ENCODE results near the gene TINAGL1. TPM values are rescaled to one million over a fixed set of nuclear protein-coding genes. Genes with fewer than 3 reads are reported as not detected.
A peak's percentile ranks its signal among the peaks of the same experiment; 100 is the strongest.

The TINAGL1 gene
- total and polyA plus RNA-seq, 2 experiments from 2014 or later: 46.2 to 64.4 TPM

DNA sequence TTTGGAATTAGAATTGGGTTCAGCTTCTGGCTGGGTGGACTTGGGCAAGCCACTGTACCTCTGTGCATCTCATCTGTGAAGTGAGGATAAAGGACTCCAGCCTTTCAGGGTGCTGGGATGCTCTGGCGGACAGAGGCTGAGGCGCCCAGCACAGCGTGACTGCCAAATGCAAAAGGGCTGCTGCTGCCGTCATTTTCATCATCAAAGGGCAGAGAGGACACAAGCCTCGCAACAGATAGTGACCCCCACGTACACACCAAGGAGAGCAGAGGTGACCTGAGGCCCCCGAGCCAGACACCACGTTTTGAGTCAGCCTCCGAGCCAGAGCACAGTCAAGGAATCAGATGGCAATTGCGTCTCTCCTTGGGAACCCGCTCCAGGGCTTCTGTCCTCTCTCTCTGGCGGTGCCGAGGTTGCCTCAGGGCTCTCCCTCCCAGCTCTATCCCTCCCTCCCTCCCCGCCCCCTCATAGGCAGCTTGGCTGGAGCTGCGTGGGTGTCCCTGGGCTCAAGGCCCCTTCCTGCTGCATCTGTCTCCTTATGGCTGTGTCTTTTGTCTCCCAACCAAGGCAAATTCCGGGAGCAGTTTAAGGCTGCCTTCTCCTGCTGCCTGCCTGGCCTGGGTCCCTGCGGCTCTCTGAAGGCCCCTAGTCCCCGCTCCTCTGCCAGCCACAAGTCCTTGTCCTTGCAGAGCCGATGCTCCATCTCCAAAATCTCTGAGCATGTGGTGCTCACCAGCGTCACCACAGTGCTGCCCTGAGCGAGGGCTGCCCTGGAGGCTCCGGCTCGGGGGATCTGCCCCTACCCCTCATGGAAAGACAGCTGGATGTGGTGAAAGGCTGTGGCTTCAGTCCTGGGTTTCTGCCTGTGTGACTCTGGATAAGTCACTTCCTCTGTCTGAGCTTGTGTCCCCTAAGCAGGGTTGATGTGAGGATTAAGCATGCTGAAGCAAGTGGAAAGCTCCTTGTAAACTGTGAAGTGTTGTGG is 50.2 kb downstream of the TINAGL1 start:
- H3K4me3 ChIP-seq: no peak overlapping the region
- H3K27me3 ChIP-seq: no peaks in the 10 kb centered on the region
- no peak overlapping the region for H3K4me2 ChIP-seq
- H3K27ac ChIP-seq: peak overlapping the region; percentile 12
- WGBS (ENCODE audit: low lambda C conversion rate, missing lambda C conversion rate): 72% methylated on average over 23 of the region's 23 CpGs
- TF ChIP-seq EZH2phosphoT487 (IDR thresholded peaks at IDR 0.05; ENCODE audit: low read depth, severe bottlenecking, unreplicated experiment): no peak
- TF ChIP-seq EZH2 (IDR thresholded peaks at IDR 0.05; ENCODE audit: borderline replicate concordance): no peak
- H3K9me3 ChIP-seq (ENCODE audit: low read depth): no peaks in the 10 kb centered on the region
- no peaks in the 10 kb centered on the region for H3K36me3 ChIP-seq (replicated peaks; ENCODE audit: insufficient read depth, low read depth)
- no peak overlapping the region for H2AFZ ChIP-seq
- peak; percentile 27 for DNase-seq (ENCODE audit: low spot score)
- H3K4me1 ChIP-seq (ENCODE audit: insufficient read depth): peaks cover 3% of the 10 kb centered on the region
- H3K79me2 ChIP-seq: no peaks in the 10 kb centered on the region
- H4K20me1 ChIP-seq (ENCODE audit: insufficient read depth, poor library complexity, severe bottlenecking): no peaks in the 10 kb centered on the region
- no peaks in the 10 kb centered on the region for H3K9me2 ChIP-seq (replicated peaks; ENCODE audit: insufficient read depth)

DNA sequence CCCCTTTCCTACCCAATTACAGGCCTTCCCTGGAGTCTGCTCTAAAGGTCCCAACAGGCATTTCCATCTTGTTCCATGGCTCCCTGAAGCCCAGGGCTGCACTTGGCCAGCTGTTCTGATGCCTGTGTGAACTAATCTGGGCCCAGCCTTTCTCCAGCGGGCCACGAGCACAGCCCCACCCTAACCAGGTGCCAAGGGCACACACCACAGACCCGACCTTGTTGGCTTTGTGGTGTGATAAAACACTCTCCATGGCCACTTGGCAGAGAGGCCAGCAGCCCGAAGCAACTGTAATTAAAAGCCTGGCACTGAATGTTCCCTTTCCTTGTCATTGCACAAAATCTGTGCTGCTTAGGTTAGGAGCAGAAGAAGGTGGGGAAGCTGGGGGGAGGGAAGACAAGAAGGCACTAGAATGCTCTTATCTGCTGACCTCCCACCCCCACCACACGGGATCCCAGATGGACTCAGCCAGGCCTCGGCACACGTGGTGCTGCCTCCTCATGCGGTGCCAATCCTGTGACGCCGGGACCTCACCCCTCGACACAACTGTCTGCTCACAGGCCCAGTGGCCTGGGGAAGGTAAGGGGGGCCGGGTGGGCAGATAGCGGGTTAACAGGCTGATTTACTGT is 51.1 kb downstream of the TINAGL1 start:
- H3K27me3 ChIP-seq: no peaks in the 10 kb centered on the region
- no peak for DNase-seq (ENCODE audit: low spot score)
- no peak overlapping the region for H3K4me2 ChIP-seq

DNA sequence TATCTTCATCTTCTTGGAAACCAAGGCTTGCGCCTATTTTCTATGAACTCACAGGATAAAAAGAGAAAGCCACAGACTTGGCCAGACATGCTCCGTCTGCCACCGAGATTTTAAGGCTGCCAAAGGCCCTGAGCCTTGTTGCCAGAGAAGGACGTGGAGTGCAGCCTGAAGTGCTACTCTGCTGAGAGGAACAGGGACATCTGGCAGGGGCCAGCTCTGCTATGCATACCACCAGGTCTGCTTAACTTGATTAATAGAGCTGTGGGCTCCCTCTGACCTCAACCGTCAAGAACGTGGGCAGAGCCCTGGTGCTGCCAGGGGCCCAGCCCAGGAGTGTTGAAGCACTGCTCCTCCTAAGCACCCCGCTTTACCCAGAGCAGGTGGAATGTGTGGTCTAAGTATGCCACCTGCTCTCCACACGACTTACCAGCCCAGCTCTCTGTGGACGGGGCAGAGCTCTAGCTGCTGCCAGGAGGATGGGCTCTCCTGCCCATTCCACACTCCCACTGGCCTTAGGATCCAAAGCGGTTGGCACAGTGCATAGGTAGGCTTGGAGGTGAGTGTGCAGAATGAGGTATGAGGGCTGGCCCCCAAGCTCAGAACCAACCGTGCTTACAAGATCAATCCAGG is 51.7 kb downstream of the TINAGL1 start:
- no peaks in the 10 kb centered on the region for H4K20me1 ChIP-seq (ENCODE audit: insufficient read depth, poor library complexity, severe bottlenecking)
- H3K27ac ChIP-seq: peak overlapping the region; percentile 5

More for the DNA sequence above, 51.1 kb downstream of the TINAGL1 start:
- Histone ChIP-seq H3K9me2 (replicated peaks; ENCODE audit: insufficient read depth) (no peaks in the 10 kb centered on the region), H3K27ac (peak overlapping the region; percentile 5), H3K9me3 (ENCODE audit: low read depth) (no peaks in the 10 kb centered on the region), H3K79me2 (no peaks in the 10 kb centered on the region), H4K20me1 (ENCODE audit: insufficient read depth, poor library complexity, severe bottlenecking) (no peaks in the 10 kb centered on the region), H3K4me3 (no peak overlapping the region), H2AFZ (no peak overlapping the region), H3K36me3 (replicated peaks; ENCODE audit: insufficient read depth, low read depth) (no peaks in the 10 kb centered on the region), H3K4me1 (ENCODE audit: insufficient read depth) (peaks cover 3% of the 10 kb centered on the region)
- TF ChIP-seq, protein P1, sequence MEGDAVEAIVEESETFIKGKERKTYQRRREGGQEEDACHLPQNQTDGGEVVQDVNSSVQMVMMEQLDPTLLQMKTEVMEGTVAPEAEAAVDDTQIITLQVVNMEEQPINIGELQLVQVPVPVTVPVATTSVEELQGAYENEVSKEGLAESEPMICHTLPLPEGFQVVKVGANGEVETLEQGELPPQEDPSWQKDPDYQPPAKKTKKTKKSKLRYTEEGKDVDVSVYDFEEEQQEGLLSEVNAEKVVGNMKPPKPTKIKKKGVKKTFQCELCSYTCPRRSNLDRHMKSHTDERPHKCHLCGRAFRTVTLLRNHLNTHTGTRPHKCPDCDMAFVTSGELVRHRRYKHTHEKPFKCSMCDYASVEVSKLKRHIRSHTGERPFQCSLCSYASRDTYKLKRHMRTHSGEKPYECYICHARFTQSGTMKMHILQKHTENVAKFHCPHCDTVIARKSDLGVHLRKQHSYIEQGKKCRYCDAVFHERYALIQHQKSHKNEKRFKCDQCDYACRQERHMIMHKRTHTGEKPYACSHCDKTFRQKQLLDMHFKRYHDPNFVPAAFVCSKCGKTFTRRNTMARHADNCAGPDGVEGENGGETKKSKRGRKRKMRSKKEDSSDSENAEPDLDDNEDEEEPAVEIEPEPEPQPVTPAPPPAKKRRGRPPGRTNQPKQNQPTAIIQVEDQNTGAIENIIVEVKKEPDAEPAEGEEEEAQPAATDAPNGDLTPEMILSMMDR (IDR thresholded peaks at IDR 0.05; ENCODE audit: poor library complexity): no peak
- TF ChIP-seq EZH2 (IDR thresholded peaks at IDR 0.05; ENCODE audit: borderline replicate concordance) (no peak), EZH2phosphoT487 (IDR thresholded peaks at IDR 0.05; ENCODE audit: low read depth, severe bottlenecking, unreplicated experiment) (no peak)
- whole genome bisulfite sequencing (ENCODE audit: low lambda C conversion rate, missing lambda C conversion rate): 72% methylated on average over 13 of the region's 13 CpGs

More for the DNA sequence above, 51.7 kb downstream of the TINAGL1 start:
- no peak for DNase-seq (ENCODE audit: low spot score)
- no peaks in the 10 kb centered on the region for H3K27me3 ChIP-seq
- 83% methylated on average over 11 of the region's 11 CpGs for WGBS (ENCODE audit: low lambda C conversion rate, missing lambda C conversion rate)
- peaks cover 3% of the 10 kb centered on the region for H3K4me1 ChIP-seq (ENCODE audit: insufficient read depth)
- no peak overlapping the region for H2AFZ ChIP-seq
- H3K36me3 ChIP-seq (replicated peaks; ENCODE audit: insufficient read depth, low read depth): no peaks in the 10 kb centered on the region
- no peaks in the 10 kb centered on the region for H3K9me2 ChIP-seq (replicated peaks; ENCODE audit: insufficient read depth)
- no peak overlapping the region for H3K4me3 ChIP-seq
- no peak overlapping the region for H3K4me2 ChIP-seq
- no peaks in the 10 kb centered on the region for H3K79me2 ChIP-seq
- TF ChIP-seq EZH2phosphoT487 (IDR thresholded peaks at IDR 0.05; ENCODE audit: low read depth, severe bottlenecking, unreplicated experiment): no peak
- no peak for TF ChIP-seq EZH2 (IDR thresholded peaks at IDR 0.05; ENCODE audit: borderline replicate concordance)
- TF ChIP-seq, protein P1 (IDR thresholded peaks at IDR 0.05; ENCODE audit: poor library complexity): no peak
- no peaks in the 10 kb centered on the region for H3K9me3 ChIP-seq (ENCODE audit: low read depth)
